Muscle of leg (tissue), 11 donors: ENCODE measurements around the gene MBOAT7. TPM values are rescaled to one million over a fixed set of nuclear protein-coding genes. Genes with fewer than 3 reads are reported as not detected.
"Not testable (repeated sequence)": the region's sequence is repeated elsewhere in the genome, so short reads cannot be mapped to it uniquely, and the experiment has no call there.

Source experiments
- DNase-seq: peaks from one replicate; pipeline ENCODE4 v3.0.0; 2013
- H3K27ac ChIP-seq: one replicate; pipeline ENCODE4 v1.5.1; 2013; ENCODE audit warnings: mild to moderate bottlenecking, low read length, control low read depth
- H3K27me3 ChIP-seq: one replicate; pipeline ENCODE4 v1.6.1; 2013; ENCODE audit warnings: low read length; ENCODE audit not compliant: control insufficient read depth, insufficient read depth
- H3K36me3 ChIP-seq: one replicate; pipeline ENCODE4 v1.6.1; 2013; ENCODE audit warnings: low read length; ENCODE audit not compliant: control insufficient read depth, insufficient read depth
- H3K4me1 ChIP-seq: one replicate; pipeline ENCODE4 v1.6.1; 2013; ENCODE audit warnings: low read length; ENCODE audit not compliant: control insufficient read depth, insufficient read depth
- H3K4me3 ChIP-seq: one replicate; pipeline ENCODE4 v1.5.1; 2013; ENCODE audit warnings: low read length, control low read depth
- H3K9me3 ChIP-seq: replicated peaks from 2 replicates; pipeline ENCODE4 v1.6.1; 2013; ENCODE audit warnings: low read depth, low read length; ENCODE audit not compliant: control insufficient read depth
- WGBS: methylation state at CpG from one replicate; pipeline ENCODE4 v1.1.5; 2013; ENCODE audit warnings: missing lambda C conversion rate; ENCODE audit not compliant: insufficient coverage; 5-methylcytosine and 5-hydroxymethylcytosine counted together
- polyA plus RNA-seq, 8 donors: library from polyadenylated mRNA; unstranded; fragments of 120-200 nt; gene quantifications; one replicate each; pipeline versions ENCODE4 v1.2.1 to v1.2.3, GENCODE V29; 2013; ENCODE audit warnings: inconsistent platforms in 1 of 8, low replicate concordance in 1 of 8; ENCODE audit not compliant: insufficient read length in 8 of 8, insufficient read depth in 1 of 8
- total RNA-seq: library from RNA; stranded (reverse); fragments of 120-200 nt; gene quantifications from one replicate; pipeline ENCODE4 v1.2.4, GENCODE V29; 2013

Gene MBOAT7
- total and polyA plus RNA-seq, 9 donors: 11.1 to 38.3 (median 28.4) TPM

DNA sequence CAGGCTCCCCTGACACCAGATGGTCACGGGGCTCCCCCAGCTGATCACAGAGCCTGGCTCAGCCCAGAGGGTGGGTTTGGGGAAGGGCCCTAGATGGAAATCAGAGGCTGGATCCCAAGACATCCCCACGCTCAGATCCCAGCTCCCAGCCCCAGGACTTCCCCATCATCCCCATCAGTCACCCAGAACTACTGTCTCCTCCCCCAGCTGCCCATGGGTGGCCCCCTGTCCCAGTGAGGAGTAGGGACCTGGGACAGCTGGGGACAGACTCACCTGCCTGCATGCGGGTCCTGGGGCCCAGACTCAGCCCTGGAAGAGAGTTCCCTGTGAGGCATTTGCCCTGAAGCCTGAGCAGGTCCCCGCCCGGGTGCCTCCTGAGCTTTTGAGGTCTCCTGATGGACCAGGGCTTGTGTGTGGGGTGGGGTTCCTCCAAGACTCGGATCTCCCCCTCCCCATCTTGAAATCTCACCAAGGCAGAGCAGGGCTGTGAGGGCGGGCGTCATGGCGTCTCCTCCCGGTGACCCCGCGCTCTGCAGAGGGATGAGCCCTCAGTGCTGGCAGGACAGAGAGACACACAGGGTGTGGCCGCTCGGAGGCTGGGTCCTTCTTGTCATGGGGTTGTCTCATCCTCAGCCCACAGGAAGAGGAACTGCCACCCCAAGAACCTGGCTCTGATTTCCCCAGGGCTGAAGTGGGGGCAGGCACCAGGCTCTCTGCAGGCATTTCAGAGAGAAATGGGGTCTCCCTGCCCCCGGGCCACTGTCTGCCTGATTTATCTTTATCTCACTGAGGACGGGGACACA is 33.3 kb upstream of the MBOAT7 start, which contains the start of gene LILRB3:
TSS of gene LILRB3 (minus strand) at position 534 of the 803 bp plus-strand sequence. CDS start at position 503, 31 bp downstream.
- not testable (repeated sequence) for H3K36me3 ChIP-seq, H3K4me1 ChIP-seq, DNase-seq, H3K9me3 ChIP-seq, H3K27me3 ChIP-seq, H3K4me3 ChIP-seq, H3K27ac ChIP-seq
- WGBS: 57% methylated on average over 10 of the region's 16 CpGs

DNA sequence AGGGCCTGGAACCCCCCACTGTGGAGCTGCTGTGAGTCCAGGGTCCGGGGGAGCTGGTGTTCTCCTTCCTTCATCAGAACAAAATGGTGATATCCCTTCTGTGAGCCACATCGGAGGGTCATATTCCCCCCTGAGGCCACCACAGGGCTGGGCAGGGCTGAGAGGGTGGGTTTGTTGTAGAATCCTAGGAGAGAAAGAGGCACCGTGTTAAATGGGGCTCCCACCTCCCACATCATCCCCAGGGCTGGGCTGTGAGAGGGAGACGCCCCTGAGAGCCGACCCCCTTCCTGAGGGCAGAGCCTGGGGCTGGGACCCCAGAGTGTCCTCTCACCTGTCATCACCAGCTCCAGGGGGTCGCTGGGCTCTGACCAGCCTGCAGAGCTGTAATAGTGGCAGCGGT is 32.6 kb upstream of the MBOAT7 start:
- H3K27me3 ChIP-seq, H3K27ac ChIP-seq, H3K9me3 ChIP-seq, H3K4me1 ChIP-seq, H3K4me3 ChIP-seq, H3K36me3 ChIP-seq, DNase-seq: not testable (repeated sequence)
- WGBS: no CpG with 5 or more reads among the region's 7 CpGs

DNA sequence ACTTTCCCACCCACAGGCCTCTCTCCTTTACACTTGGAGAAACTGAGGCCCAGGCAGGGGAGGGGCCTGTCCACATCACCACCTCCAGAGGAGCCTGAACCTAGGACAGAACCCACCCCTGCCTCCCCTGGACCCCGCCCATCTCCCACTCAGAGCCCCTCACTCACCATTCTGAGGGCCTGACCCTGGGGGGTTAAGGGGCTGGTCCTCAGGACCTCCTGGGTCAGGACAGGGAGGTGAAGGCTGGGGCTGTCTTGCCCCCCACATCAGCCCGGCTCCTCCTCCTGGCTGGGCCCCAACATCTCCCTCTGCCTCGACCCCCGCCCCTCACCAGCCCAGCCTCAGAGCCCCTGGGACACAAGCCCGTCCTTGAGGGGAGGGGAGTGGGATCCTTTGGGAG is 30.3 kb upstream of the MBOAT7 start:
- not testable (repeated sequence) for H3K36me3 ChIP-seq, H3K4me3 ChIP-seq, H3K4me1 ChIP-seq, DNase-seq, H3K27me3 ChIP-seq, H3K9me3 ChIP-seq, H3K27ac ChIP-seq
- WGBS: no CpG with 5 or more reads among the region's 5 CpGs

DNA sequence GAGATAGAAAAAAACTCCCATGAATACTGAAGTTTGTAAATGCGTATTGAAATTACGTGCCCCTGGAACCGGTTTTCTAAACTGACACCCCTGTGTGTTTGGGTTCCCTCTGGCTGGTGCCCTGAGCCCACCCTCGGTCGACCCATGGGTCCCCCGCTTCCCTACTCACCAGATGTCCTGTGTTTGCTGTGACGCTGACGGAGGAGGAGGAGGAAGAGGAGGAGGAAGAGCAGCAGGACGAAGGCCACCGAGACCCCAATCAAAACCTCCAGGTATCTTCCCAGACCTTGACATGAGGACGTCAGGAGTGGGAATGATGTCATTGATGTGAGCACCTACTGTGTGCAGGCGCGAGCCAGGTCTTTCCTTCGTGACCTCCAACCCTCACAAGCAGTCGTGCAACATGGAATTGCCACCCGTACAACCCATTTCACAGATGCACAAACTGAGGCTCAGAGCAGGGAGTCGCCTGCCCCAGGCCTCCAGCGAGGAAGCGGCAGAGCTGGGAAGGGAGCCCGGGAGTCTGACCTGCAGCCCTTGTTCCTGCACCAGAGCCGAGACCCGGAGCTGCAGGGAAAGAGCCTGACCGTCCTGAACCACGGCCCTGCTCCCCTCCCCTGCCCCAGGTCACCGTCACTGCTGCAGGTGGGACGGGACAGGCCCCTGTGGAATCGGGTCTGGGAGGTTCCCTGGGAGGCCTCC is 29.7 kb upstream of the MBOAT7 start:
- Histone ChIP-seq H3K27me3 (no peaks in the 10 kb centered on the region), H3K4me1 (no peaks in the 10 kb centered on the region), H3K9me3 (no peaks in the 10 kb centered on the region), H3K36me3 (no peaks in the 10 kb centered on the region), H3K4me3 (no peak overlapping the region), H3K27ac (no peak overlapping the region)
- WGBS: 87% methylated on average over 13 of the region's 27 CpGs
- DNase-seq: no peak

DNA sequence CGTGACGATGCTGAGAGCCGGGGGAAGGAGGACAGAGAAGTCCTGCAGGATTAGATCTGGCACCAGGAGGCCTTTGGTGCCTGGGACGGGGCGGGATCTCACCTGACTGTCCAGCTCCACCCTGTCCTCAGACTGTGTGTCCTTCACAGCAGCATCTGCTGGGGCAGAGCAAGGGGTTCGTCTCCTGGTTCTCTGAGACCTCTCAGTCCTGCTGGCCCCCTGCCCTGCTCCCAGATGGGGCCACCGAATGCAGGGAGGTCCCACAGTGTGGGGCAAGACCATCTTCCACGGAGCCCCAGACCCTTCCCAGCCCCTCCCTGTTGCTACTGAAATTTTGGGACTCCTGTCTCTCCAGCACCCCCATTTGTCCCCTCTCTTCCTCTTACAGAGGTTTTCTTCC is 28.9 kb upstream of the MBOAT7 start:
- H3K27me3 ChIP-seq: no peaks in the 10 kb centered on the region
- H3K4me1 ChIP-seq: no peaks in the 10 kb centered on the region
- 56% methylated on average over 5 of the region's 8 CpGs for WGBS

DNA sequence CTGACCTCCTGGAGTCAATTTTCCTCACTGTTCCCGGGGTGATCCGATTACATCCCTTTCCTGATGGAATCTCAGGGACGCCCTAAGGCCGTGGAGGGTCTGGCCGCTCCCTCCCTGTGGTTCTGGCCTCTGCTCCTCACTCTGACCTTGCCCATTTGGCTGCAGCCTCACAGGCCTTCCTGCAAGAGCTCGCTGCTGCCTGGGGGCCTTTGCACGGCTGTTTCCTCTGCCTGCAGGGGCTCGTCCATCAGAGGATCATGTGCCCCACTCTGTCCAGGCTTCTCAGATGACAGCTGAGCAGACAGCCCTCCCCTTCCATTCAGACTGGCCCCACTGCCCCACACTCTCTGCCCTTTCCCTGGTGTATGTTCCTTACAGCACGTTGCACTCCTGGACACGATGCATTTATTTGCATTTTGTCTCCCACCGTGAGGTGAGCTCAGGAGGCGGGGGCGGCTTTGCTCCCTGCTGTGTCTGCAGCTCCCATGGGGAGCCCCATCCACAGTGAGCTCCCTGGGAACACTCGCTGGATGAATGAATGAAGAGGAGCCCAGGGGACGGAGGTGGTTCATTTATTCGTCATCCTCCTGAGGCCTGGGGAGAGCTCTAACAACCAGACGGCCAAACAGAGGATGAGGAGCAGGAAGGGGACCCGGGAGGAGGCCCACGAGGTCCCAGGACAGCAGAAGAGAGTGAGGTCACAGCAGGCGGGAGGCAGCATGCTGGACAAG is 28.3 kb upstream of the MBOAT7 start:
- not testable (repeated sequence) for H3K27ac ChIP-seq, H3K4me3 ChIP-seq, H3K9me3 ChIP-seq, H3K27me3 ChIP-seq, H3K4me1 ChIP-seq, DNase-seq, H3K36me3 ChIP-seq
- WGBS: 34% methylated on average over 10 of the region's 20 CpGs

More for the DNA sequence above, 28.9 kb upstream of the MBOAT7 start:
- H3K27ac ChIP-seq: no peak overlapping the region
- no peaks in the 10 kb centered on the region for H3K36me3 ChIP-seq
- H3K4me3 ChIP-seq: no peak overlapping the region
- no peak for DNase-seq
- no peaks in the 10 kb centered on the region for H3K9me3 ChIP-seq

DNA sequence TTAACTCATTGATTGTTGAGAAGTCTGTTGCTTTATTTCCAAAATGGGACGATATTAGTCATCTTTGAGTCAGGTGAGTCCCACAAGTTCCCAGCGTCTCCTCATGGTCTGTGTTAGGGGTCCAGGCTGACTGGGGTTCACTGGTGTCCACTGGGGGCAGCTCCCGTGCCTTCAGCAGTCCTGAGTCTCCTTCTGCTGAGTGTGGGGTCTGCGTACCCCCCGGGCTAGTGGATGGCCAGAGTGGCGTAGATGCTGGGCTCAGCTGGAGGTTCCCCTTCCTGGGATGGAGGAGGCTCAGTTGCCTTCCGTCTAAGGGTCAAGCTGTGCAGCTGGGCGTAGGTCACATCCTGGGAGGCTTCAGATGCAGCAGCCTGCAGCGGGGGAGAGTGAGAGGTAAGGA is 27.5 kb upstream of the MBOAT7 start:
- DNase-seq: no peak
- Histone ChIP-seq H3K27ac (no peak overlapping the region), H3K27me3 (no peaks in the 10 kb centered on the region), H3K4me1 (no peaks in the 10 kb centered on the region), H3K4me3 (no peak overlapping the region), H3K36me3 (no peaks in the 10 kb centered on the region), H3K9me3 (no peaks in the 10 kb centered on the region)
- WGBS: 64% methylated on average over 4 of the region's 9 CpGs

DNA sequence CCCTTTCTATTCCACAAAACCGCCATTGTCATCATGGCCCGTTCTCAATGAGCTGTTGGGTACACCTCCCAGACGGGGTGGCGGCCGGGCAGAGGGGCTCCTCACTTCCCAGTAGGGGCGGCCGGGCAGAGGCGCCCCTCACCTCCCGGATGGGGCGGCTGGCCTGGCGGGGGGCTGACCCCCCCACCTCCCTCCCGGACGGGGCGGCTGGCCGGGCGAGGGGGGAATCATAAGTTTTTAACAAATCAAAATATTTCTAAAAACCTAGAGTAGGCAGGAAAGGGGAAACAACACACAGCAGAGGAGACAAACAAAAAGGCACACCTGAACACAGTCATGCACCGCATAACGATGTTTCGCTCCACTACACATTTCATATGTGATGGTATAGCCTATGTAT is 25.4 kb upstream of the MBOAT7 start:
- H3K4me1 ChIP-seq, H3K27me3 ChIP-seq, H3K4me3 ChIP-seq, H3K36me3 ChIP-seq, DNase-seq, H3K9me3 ChIP-seq, H3K27ac ChIP-seq: not testable (repeated sequence)
- WGBS: no CpG with 5 or more reads among the region's 19 CpGs

DNA sequence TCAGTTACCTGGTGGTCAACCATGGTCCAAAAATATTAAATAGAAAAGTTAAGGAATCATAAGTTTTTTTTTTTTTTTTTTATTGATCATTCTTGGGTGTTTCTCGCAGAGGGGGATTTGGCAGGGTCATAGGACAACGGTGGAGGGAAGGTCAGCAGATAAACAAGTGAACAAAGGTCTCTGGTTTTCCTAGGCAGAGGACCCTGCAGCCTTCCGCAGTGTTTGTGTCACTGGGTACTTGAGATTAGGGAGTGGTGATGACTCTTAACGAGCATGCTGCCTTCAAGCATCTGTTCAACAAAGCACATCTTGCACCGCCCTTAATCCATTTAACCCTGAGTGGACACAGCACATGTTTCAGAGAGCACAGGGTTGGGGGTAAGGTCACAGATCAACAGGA is 24.8 kb upstream of the MBOAT7 start:
- not testable (repeated sequence) for DNase-seq, H3K27ac ChIP-seq, H3K4me1 ChIP-seq, H3K27me3 ChIP-seq, H3K4me3 ChIP-seq, H3K36me3 ChIP-seq, H3K9me3 ChIP-seq
- no CpG with 5 or more reads among the region's 5 CpGs for WGBS

DNA sequence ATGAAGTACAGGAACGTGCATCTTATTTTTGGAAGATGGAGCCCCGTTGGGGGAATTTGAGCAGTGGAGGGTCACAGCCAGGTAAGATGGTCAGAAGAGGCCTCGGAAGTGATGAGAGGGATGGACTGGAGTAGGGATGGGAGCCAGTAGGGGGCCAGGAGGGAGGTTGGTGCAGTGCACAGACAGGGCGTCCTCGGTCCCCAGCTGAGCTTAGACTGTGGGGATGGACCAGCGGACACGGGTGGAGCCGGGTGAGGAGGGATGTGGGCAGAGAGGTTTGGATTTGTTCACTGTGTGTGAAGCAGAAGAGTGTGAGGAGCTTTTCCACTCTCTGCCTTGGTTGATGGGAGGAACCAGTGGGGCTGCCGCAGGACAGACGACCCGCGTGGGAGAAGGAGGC is 21.9 kb upstream of the MBOAT7 start:
- 72% methylated on average over 8 of the region's 12 CpGs for WGBS
- H3K27ac ChIP-seq: no peak overlapping the region
- H3K4me1 ChIP-seq: peaks cover 28% of the 10 kb centered on the region

More for the DNA sequence above, 21.9 kb upstream of the MBOAT7 start:
- Histone ChIP-seq H3K36me3 (peaks cover 27% of the 10 kb centered on the region), H3K9me3 (no peaks in the 10 kb centered on the region), H3K27me3 (no peaks in the 10 kb centered on the region), H3K4me3 (no peak overlapping the region)
- DNase-seq: no peak
